Mesenchymal stem cell (in vitro differentiated cells and primary cell): Measurements from ENCODE around the gene CHST12.

Experiments used
- DNase-seq: peaks from one replicate; pipeline ENCODE4 v3.0.0-alpha.2; 2013
- H2AFZ ChIP-seq: one replicate; pipeline ENCODE4 v1.6.1; 2013; ENCODE audit warnings: low read depth, mild to moderate bottlenecking, control low read depth, inconsistent platforms, low read length, moderate library complexity
- H2AK5ac ChIP-seq: 2 replicates; pipeline ENCODE4 v1.6.1; 2013; ENCODE audit warnings: low read length, moderate library complexity, mild to moderate bottlenecking, inconsistent platforms; ENCODE audit not compliant: severe bottlenecking
- H2BK120ac ChIP-seq: one replicate; pipeline ENCODE4 v1.6.1; 2013; ENCODE audit warnings: low read depth, mild to moderate bottlenecking, inconsistent platforms, low read length, moderate library complexity
- H2BK12ac ChIP-seq, 2 experiments: one replicate each; pipeline ENCODE4 v1.6.1; 2013; ENCODE audit warnings: inconsistent platforms in 2 of 2, low read length in 2 of 2, mild to moderate bottlenecking in 2 of 2, moderate library complexity in 2 of 2, control low read depth in 1 of 2
- H2BK15ac ChIP-seq: one replicate; pipeline ENCODE4 v1.6.1; 2013; ENCODE audit warnings: mild to moderate bottlenecking, low read depth, inconsistent platforms; ENCODE audit not compliant: poor library complexity, severe bottlenecking
- H2BK5ac ChIP-seq: 2 replicates; pipeline ENCODE4 v1.6.1; 2013; ENCODE audit warnings: low read depth, mild to moderate bottlenecking, low read length, control low read depth, inconsistent platforms; ENCODE audit not compliant: poor library complexity, severe bottlenecking
- H3K14ac ChIP-seq, 2 experiments: one replicate each; pipeline ENCODE4 v1.6.1; 2013; ENCODE audit warnings: inconsistent platforms in 2 of 2, low read length in 2 of 2, control low read depth in 1 of 2, mild to moderate bottlenecking in 1 of 2, moderate library complexity in 1 of 2
- H3K18ac ChIP-seq, 2 experiments: one replicate each; pipeline ENCODE4 v1.6.1; 2013; ENCODE audit warnings: inconsistent platforms in 2 of 2, low read length in 2 of 2, control low read depth in 1 of 2, low read depth in 1 of 2, mild to moderate bottlenecking in 1 of 2
- H3K23ac ChIP-seq, 2 experiments: one replicate each; pipeline ENCODE4 v1.6.1; 2013; ENCODE audit warnings: inconsistent platforms in 2 of 2, low read length in 2 of 2, mild to moderate bottlenecking in 2 of 2, moderate library complexity in 2 of 2, control low read depth in 1 of 2
- H3K27ac ChIP-seq: 2 replicates; pipeline ENCODE4 v1.5.1; 2013; ENCODE audit warnings: mild to moderate bottlenecking, moderate library complexity, low read length, control low read depth, inconsistent platforms; ENCODE audit not compliant: poor library complexity, severe bottlenecking
- H3K27me3 ChIP-seq, 2 experiments: 2 replicates each; pipeline versions ENCODE4 v1.6.1 to v1.7.0; 2013; ENCODE audit warnings: low read length in 2 of 2, mild to moderate bottlenecking in 2 of 2, moderate library complexity in 2 of 2, control low read depth in 1 of 2, inconsistent platforms in 1 of 2; ENCODE audit not compliant: control insufficient read depth in 1 of 2, insufficient read depth in 1 of 2
- H3K36me3 ChIP-seq, 2 experiments: 2 replicates each; pipeline versions ENCODE4 v1.6.1 to v1.7.0; 2013; ENCODE audit warnings: low read length in 2 of 2, control low read depth in 1 of 2, inconsistent platforms in 1 of 2, low read depth in 1 of 2, mild to moderate bottlenecking in 1 of 2; ENCODE audit not compliant: insufficient read depth in 2 of 2, control insufficient read depth in 1 of 2
- H3K4ac ChIP-seq, 2 experiments: one replicate each; pipeline ENCODE4 v1.6.1; 2013; ENCODE audit warnings: inconsistent platforms in 2 of 2, low read length in 2 of 2, mild to moderate bottlenecking in 2 of 2, moderate library complexity in 2 of 2, control low read depth in 1 of 2, low read depth in 1 of 2
- H3K4me1 ChIP-seq: 2 replicates; pipeline ENCODE4 v1.6.1; 2013; ENCODE audit warnings: low read depth, low read length, control low read depth; ENCODE audit not compliant: control insufficient read depth, insufficient read depth
- H3K4me2 ChIP-seq: 2 replicates; pipeline ENCODE4 v1.6.1; 2013; ENCODE audit warnings: low read length, mild to moderate bottlenecking, inconsistent platforms; ENCODE audit not compliant: poor library complexity, severe bottlenecking
- H3K4me3 ChIP-seq, 2 experiments: 2 replicates each; pipeline versions ENCODE4 v1.5.1 to v1.7.0; 2013; ENCODE audit warnings: low read length in 2 of 2, mild to moderate bottlenecking in 2 of 2, control low read depth in 1 of 2, low read depth in 1 of 2; ENCODE audit not compliant: insufficient read depth in 1 of 2
- H3K79me1 ChIP-seq: replicated peaks from 2 replicates; pipeline ENCODE4 v1.6.1; 2013; ENCODE audit warnings: mild to moderate bottlenecking, control low read depth, low read length, inconsistent platforms; ENCODE audit not compliant: poor library complexity, severe bottlenecking
- H3K9ac ChIP-seq: 2 replicates; pipeline ENCODE4 v1.7.0; 2013; ENCODE audit warnings: mild to moderate bottlenecking, low read length, moderate library complexity
- H3K9me3 ChIP-seq: 2 replicates; pipeline ENCODE4 v1.7.0; 2013; ENCODE audit warnings: mild to moderate bottlenecking, low read length; ENCODE audit not compliant: control insufficient read depth
- H4K8ac ChIP-seq: one replicate; pipeline ENCODE4 v1.6.1; 2013; ENCODE audit warnings: inconsistent platforms, mild to moderate bottlenecking, low read length, moderate library complexity
- H4K91ac ChIP-seq: one replicate; pipeline ENCODE4 v1.6.1; 2013; ENCODE audit warnings: mild to moderate bottlenecking, low read length, inconsistent platforms
- WGBS: methylation state at CpG from one replicate; pipeline ENCODE4 v1.1.7; 2013; ENCODE audit warnings: mixed read lengths; 5-methylcytosine and 5-hydroxymethylcytosine counted together

CHST12 gene

DNA sequence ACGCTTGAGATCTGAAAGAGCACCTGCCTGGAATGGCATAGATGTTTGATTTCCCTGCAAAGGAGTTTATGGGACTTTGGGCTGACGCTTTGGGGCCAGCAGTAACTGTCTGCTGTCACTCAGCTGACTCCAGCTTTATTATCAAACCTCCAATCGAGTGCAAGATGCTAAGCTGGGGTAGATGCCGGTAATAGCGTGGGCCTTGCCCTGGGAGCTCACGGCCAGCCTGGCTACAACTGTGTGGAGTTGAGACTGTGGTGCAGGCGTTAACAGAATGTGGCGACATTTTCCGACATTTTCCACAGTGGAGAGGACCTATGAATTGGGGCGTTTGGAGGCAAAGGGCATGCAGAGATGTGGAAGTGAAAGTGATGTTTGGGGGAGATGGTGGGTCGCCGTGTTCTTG lies 1.3 kb downstream of the CHST12 start:
- Histone ChIP-seq H3K18ac (no peak overlapping the region), H4K8ac (no peak overlapping the region), H3K27me3 (no peaks in the 10 kb centered on the region), H2BK5ac (no peak overlapping the region), H3K9ac (peak overlapping the region; percentile 86), H3K79me1 (peaks cover 34% of the 10 kb centered on the region), H3K23ac (no peak overlapping the region), H3K14ac (peak overlapping the region in 1 of 2 experiments; percentile 62), H3K4me3 (peak overlapping the region in 1 of 2 experiments; percentile 90), H3K4ac (no peak overlapping the region), H2AK5ac (no peak overlapping the region), H3K4me1 (peaks cover 26% of the 10 kb centered on the region), H3K36me3 (peaks cover 0 to 7% of the 10 kb centered on the region in 2 experiments), H3K4me2 (peak overlapping the region; percentile 99), H2AFZ (no peak overlapping the region), H2BK12ac (no peak overlapping the region), H3K27ac (no peak overlapping the region), H2BK15ac (no peak overlapping the region), H3K9me3 (no peaks in the 10 kb centered on the region), H2BK120ac (no peak overlapping the region), H4K91ac (no peak overlapping the region)
- WGBS, result 89% methylated on average over 12 of the region's 12 CpGs
- no peak for DNase-seq

DNA sequence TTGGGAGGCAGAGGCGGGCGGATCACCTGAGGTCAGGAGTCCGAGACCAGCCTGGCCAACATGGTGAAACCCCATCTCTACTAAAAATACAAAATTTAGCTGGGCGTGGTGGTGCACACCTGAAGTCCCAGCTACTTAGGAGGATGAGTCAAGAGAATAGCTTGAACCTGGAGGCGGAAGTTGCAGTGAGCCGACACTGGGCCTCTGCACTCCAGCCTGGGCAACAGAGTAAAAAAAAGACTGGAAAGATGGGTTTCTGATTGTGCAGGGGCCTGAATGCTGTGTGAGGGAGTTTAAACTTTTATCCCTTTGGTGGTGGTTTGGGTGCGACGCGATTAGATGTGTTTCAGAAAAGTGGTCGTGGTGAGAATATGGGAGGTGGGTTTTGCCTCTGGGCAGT lies 1.8 kb downstream of the CHST12 start:
- Histone ChIP-seq H3K36me3 (peaks cover 0 to 7% of the 10 kb centered on the region in 2 experiments), H3K79me1 (peaks cover 34% of the 10 kb centered on the region), H3K4me1 (peaks cover 25% of the 10 kb centered on the region), H3K14ac (no peak overlapping the region), H3K4me3 (peak overlapping the region in 1 of 2 experiments; percentile 90), H3K9ac (no peak overlapping the region), H3K18ac (no peak overlapping the region), H2BK15ac (no peak overlapping the region), H2AK5ac (no peak overlapping the region), H3K9me3 (no peaks in the 10 kb centered on the region), H3K23ac (no peak overlapping the region), H3K27me3 (no peaks in the 10 kb centered on the region), H3K4me2 (no peak overlapping the region), H2BK12ac (no peak overlapping the region), H4K8ac (no peak overlapping the region), H3K27ac (no peak overlapping the region), H2BK5ac (no peak overlapping the region), H2AFZ (no peak overlapping the region), H3K4ac (no peak overlapping the region), H4K91ac (no peak overlapping the region), H2BK120ac (no peak overlapping the region)
- WGBS, result 97% methylated on average over 10 of the region's 10 CpGs
- DNase-seq, result no peak

DNA sequence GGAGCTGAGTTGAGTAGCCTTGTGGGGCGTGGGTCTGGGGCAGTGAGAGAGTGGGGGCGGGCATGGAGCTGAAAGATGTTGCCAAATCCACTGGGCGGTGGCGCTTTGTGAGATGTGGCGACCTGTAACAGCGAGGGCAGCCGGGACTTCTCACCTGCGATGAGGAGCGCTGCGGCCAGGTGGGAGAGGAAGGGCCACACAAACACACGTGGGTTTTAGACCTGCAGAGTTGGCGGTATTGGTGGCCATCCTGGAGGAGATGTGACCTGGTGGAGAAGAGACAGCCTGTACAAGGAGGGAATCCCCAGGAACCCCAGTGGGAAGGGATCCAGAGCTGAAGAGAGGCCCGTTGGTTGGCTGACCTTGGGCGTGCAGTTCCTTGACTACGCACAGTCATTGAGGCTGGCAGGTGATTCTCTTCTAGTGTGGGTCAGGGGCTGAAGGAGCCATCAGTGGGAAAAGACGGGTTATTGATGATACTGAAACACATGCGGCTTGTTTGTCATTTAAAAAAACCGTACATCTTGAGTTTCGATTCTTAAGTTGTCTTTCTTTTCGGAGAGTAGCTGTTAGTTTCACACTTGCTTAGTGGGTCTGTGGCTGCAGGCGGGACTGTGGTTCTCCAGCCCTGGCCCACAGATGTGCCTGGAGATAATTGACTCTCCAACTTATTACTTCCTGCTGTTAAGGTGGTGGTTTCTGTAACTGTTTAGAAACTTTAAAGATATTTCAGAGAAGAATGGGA lies 2.4 kb downstream of the CHST12 start:
- Histone ChIP-seq H2AFZ (no peak overlapping the region), H3K9me3 (no peaks in the 10 kb centered on the region), H3K4ac (no peak overlapping the region), H3K23ac (no peak overlapping the region), H3K79me1 (peaks cover 37% of the 10 kb centered on the region), H3K36me3 (peaks cover 0 to 7% of the 10 kb centered on the region in 2 experiments), H3K4me1 (peaks cover 26% of the 10 kb centered on the region), H2BK12ac (no peak overlapping the region), H3K4me3 (no peak overlapping the region), H3K27ac (no peak overlapping the region), H4K8ac (peak overlapping the region; percentile 76), H2BK120ac (no peak overlapping the region), H3K4me2 (no peak overlapping the region), H4K91ac (peak overlapping the region; percentile 75), H2AK5ac (peak overlapping the region; percentile 13), H3K9ac (no peak overlapping the region), H3K14ac (no peak overlapping the region), H2BK15ac (peak overlapping the region; percentile 69), H3K27me3 (no peaks in the 10 kb centered on the region), H3K18ac (no peak overlapping the region), H2BK5ac (no peak overlapping the region)
- no peak for DNase-seq
- 96% methylated on average over 21 of the region's 21 CpGs for WGBS

DNA sequence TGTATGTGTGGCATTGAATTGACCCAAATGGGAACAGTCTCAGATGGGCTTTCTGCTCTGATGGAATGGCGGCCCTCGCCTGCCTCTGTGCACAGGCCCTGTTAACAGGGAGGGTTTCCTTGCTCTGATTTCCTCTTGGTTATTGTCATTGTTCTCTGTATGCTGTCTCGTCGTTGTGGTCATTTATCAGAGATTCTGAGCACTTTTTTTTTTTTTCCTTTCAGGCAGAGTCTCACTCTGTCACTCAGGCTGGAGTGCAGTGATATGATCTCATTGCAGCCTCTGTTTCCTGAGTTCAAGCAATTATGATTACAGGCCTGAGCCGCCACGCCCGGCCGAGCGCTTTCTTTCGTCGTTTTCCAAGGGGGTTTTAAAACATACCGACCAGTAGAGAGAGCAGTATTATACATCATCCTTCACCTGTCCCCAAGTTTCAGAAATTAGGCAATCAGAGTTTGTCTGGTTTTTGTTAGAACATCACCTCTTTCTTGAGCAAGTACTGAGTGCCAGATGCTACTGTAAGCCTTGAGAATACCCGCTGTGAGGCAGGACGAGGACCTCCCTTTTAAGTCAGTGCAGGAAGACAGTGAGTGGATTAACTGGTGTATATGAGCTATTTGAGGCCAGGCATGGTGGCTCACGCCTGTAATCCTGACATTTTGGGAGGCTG lies 6.5 kb downstream of the CHST12 start:
- no peak overlapping the region for H3K23ac ChIP-seq
- 67% methylated on average over 14 of the region's 15 CpGs for WGBS
- H3K27ac ChIP-seq, result no peak overlapping the region

More for the DNA sequence above, 6.5 kb downstream of the CHST12 start:
- H2AK5ac ChIP-seq, result no peak overlapping the region
- DNase-seq, result no peak
- H2AFZ ChIP-seq, result no peak overlapping the region
- H3K4ac ChIP-seq, result no peak overlapping the region
- H3K4me2 ChIP-seq, result no peak overlapping the region
- no peak overlapping the region for H2BK15ac ChIP-seq
- H3K18ac ChIP-seq, result no peak overlapping the region
- no peak overlapping the region for H3K4me3 ChIP-seq
- H3K4me1 ChIP-seq, result peaks cover 11% of the 10 kb centered on the region
- no peak overlapping the region for H4K8ac ChIP-seq
- no peaks in the 10 kb centered on the region for H3K27me3 ChIP-seq
- no peak overlapping the region for H4K91ac ChIP-seq
- peaks cover 30% of the 10 kb centered on the region for H3K79me1 ChIP-seq
- H2BK12ac ChIP-seq, result no peak overlapping the region
- no peak overlapping the region for H3K14ac ChIP-seq
- H3K36me3 ChIP-seq, result peaks cover 0 to 7% of the 10 kb centered on the region in 2 experiments
- H3K9ac ChIP-seq, result peak overlapping the region; percentile 40
- no peak overlapping the region for H2BK120ac ChIP-seq
- no peaks in the 10 kb centered on the region for H3K9me3 ChIP-seq
- H2BK5ac ChIP-seq, result no peak overlapping the region
